HCT116 (cell line): Measurements from ENCODE around the gene FAM3B. TPM values are rescaled to one million over a fixed set of nuclear protein-coding genes. Genes with fewer than 3 reads are reported as not detected.

Source experiments
- CTCF ChIP-seq, 3 experiments: fragments of 200-600 bp in 1 of 3; sonication (generic) in 1 of 3; IDR thresholded peaks in 2 of 3; conservative IDR thresholded peaks in 1 of 3; 2 replicates each; pipeline ENCODE4 v1.5.1; 2012 to 2017; ENCODE audit warnings: low read depth in 2 of 3, low read length in 2 of 3, antibody characterized with exemption in 1 of 3, borderline replicate concordance in 1 of 3, control low read depth in 1 of 3, mild to moderate bottlenecking in 1 of 3, mixed read lengths in 1 of 3, mixed run types in 1 of 3, moderate library complexity in 1 of 3; ENCODE audit not compliant: insufficient read depth in 1 of 3
- ELF1 ChIP-seq: IDR thresholded peaks from 2 replicates; pipeline ENCODE4 v1.6.1; 2012; ENCODE audit warnings: low read depth, borderline replicate concordance
- EZH2phosphoT487 ChIP-seq: fragments of 200-600 bp; IDR thresholded peaks from 2 replicates; pipeline ENCODE4 v1.6.1; 2018; ENCODE audit warnings: antibody characterized with exemption, borderline replicate concordance
- MAX ChIP-seq: IDR thresholded peaks from 2 replicates; pipeline ENCODE4 v1.6.1; 2012
- POLR2A ChIP-seq: IDR thresholded peaks from 2 replicates; pipeline ENCODE4 v1.7.0; 2011; ENCODE audit warnings: borderline replicate concordance; ENCODE audit not compliant: insufficient read depth, insufficient read length; ENCODE audit errors: extremely low read depth
- POLR2AphosphoS5 ChIP-seq: IDR thresholded peaks from 2 replicates; pipeline ENCODE4 v1.6.1; 2011; ENCODE audit warnings: mild to moderate bottlenecking, low read depth, low read length, moderate library complexity
- SIN3A ChIP-seq: IDR thresholded peaks from 2 replicates; pipeline ENCODE4 v1.6.1; 2012; ENCODE audit warnings: low read depth
- SP1 ChIP-seq: IDR thresholded peaks from 2 replicates; pipeline ENCODE4 v1.6.1; 2012; ENCODE audit warnings: low read depth
- TCF7L2 ChIP-seq: IDR thresholded peaks from 2 replicates; pipeline ENCODE4 v1.7.0; 2011; ENCODE audit warnings: borderline replicate concordance, inconsistent platforms; ENCODE audit not compliant: insufficient read depth, insufficient read length; ENCODE audit errors: extremely low read depth
- YY1 ChIP-seq: IDR thresholded peaks from 2 replicates; pipeline ENCODE4 v1.6.1; 2011; ENCODE audit warnings: low read length, low read depth, moderate library complexity, mild to moderate bottlenecking; ENCODE audit not compliant: insufficient replicate concordance; ENCODE audit errors: extremely low read depth
- total RNA-seq: library from RNA; stranded (reverse); gene quantifications from one replicate; pipeline ENCODE4 v1.2.1, GENCODE V29; 2021; ENCODE audit not compliant: unreplicated experiment

The FAM3B gene
- total RNA-seq, 1 experiment from 2014 or later, result not detected

- TF ChIP-seq CTCF (IDR thresholded peaks at IDR 0.05 in 2 of 3, conservative IDR thresholded peaks at IDR 0.05 in 1 of 3; ENCODE audit: borderline replicate concordance in 1 of 3, insufficient read depth in 1 of 3, low read depth in 2 of 3, low read length in 2 of 3), result no peak
- no peak for TF ChIP-seq SP1
- no peak for TF ChIP-seq POLR2AphosphoS5
- no peak for TF ChIP-seq YY1
- TF ChIP-seq POLR2A, result no peak
- no peak for TF ChIP-seq EZH2phosphoT487
- no peak for TF ChIP-seq SIN3A
- TF ChIP-seq MAX, result no peak
- no peak for TF ChIP-seq ELF1
- TF ChIP-seq TCF7L2, result no peak
These were observed 53.6 kb downstream of the FAM3B start (continued) for GRCh38 chr21:41369920-41370839.
